Measurements from ENCODE around the gene AMDHD1. TPM values are rescaled to one million over a fixed set of nuclear protein-coding genes. Genes with fewer than 3 reads are reported as not detected.

Gene AMDHD1
- total RNA-seq, 1 donor, result 0.81 TPM

- DNase-seq (ENCODE audit: low read depth in 2 of 3, low spot score in 2 of 3), result no peak
Measured at GRCh38 chr12:95993907-95994306, 50.8 kb downstream of the AMDHD1 start.

- no peak for DNase-seq (ENCODE audit: low read depth in 2 of 3, low spot score in 2 of 3)
Measured at GRCh38 chr12:95994476-95994875, 51.3 kb downstream of the AMDHD1 start.

GRCh38 chr12:95995238-95996031 lies 52.3 kb downstream of the AMDHD1 start:
- DNase-seq (ENCODE audit: low read depth in 2 of 3, low spot score in 2 of 3), result no peak

GRCh38 chr12:95996034-95996658 lies 53.0 kb downstream of the AMDHD1 start, which contains the start of gene HAL:
TSS of gene HAL (minus strand) at chr12:95996344. CDS start at chr12:95995910, 434 bp downstream.
- DNase-seq (ENCODE audit: low read depth in 2 of 3, low spot score in 2 of 3), result no peak

- DNase-seq (ENCODE audit: low read depth in 2 of 3, low spot score in 2 of 3), result no peak
Measured at GRCh38 chr12:95997276-95997675, 54.1 kb downstream of the AMDHD1 start.

GRCh38 chr12:95997911-95998510 lies 54.9 kb downstream of the AMDHD1 start:
- DNase-seq (ENCODE audit: low read depth in 2 of 3, low spot score in 2 of 3), result no peak

GRCh38 chr12:95998611-95999286 lies 55.6 kb downstream of the AMDHD1 start:
- peak; percentile 16 to 84 (median 53) for DNase-seq (ENCODE audit: low read depth in 2 of 3, low spot score in 2 of 3)

- DNase-seq (ENCODE audit: low read depth in 2 of 3, low spot score in 2 of 3), result no peak
Measured at GRCh38 chr12:95999484-95999883, 56.4 kb downstream of the AMDHD1 start.

- DNase-seq (ENCODE audit: low read depth in 2 of 3, low spot score in 2 of 3), result no peak
Measured at GRCh38 chr12:96000858-96001257, 57.7 kb downstream of the AMDHD1 start.

- DNase-seq (ENCODE audit: low read depth in 2 of 3, low spot score in 2 of 3), result no peak
Measured at GRCh38 chr12:96006727-96007126, 63.6 kb downstream of the AMDHD1 start.

GRCh38 chr12:96007729-96008128 lies 64.6 kb downstream of the AMDHD1 start:
- DNase-seq (ENCODE audit: low read depth in 2 of 3, low spot score in 2 of 3), result no peak

GRCh38 chr12:96014943-96015599 lies 71.9 kb downstream of the AMDHD1 start:
- DNase-seq (ENCODE audit: low read depth in 2 of 3, low spot score in 2 of 3), result no peak

GRCh38 chr12:96015672-96016071 lies 72.5 kb downstream of the AMDHD1 start:
- peak in 1 of 3 donors; percentile 22 for DNase-seq (ENCODE audit: low read depth in 2 of 3, low spot score in 2 of 3)

Other genes with a start within 250 kb of the AMDHD1 start
- gene NTN4, start 152.6 kb upstream of the AMDHD1 start, total RNA-seq, result under 0.01 TPM
- 10.2 TPM for gene SNRPF, start 84.4 kb upstream of the AMDHD1 start, total RNA-seq
- under 0.01 TPM for gene CCDC38, start 717 bp upstream of the AMDHD1 start, total RNA-seq
- gene HAL, start 53.0 kb downstream of the AMDHD1 start, total RNA-seq, result 3.2 TPM
- gene LTA4H, start 92.3 kb downstream of the AMDHD1 start, total RNA-seq, result 101 TPM

Measured in hematopoietic multipotent progenitor cell (in vitro differentiated cells).